WTC11 (cell line): ENCODE measurements around the gene MTOR. TPM values are rescaled to one million over a fixed set of nuclear protein-coding genes. Genes with fewer than 3 reads are reported as not detected.

Experiments
- ATAC-seq: fragments of 200-7000 bp; cut with Tn5 transposase; 2 replicates; pipeline ENCODE4 v1.10.0; 2021; ENCODE audit warnings: mild to moderate bottlenecking, moderate library complexity
- CTCF ChIA-PET: fragments of 300-600 bp; sonication (Branson Sonifier 250); formaldehyde crosslinking; loops from one replicate; lab custom pipeline; 2021; ENCODE audit warnings: antibody characterized with exemption; lab: Charles Lee
- POLR2A ChIA-PET: fragments of 350-600 bp; sonication (Branson Sonifier 250); formaldehyde crosslinking; loops from one replicate; lab custom pipeline; 2021; ENCODE audit warnings: antibody characterized with exemption; lab: Charles Lee
- DNase-seq: peaks from one replicate; pipeline ENCODE4 v3.0.0; 2021; ENCODE audit warnings: low spot score
- H3K27ac Mint-ChIP-seq: 2 replicates; pipeline ENCODE4 v1.8.0; 2021; ENCODE audit warnings: mixed read lengths
- H3K27me3 Mint-ChIP-seq: 2 replicates; pipeline ENCODE4 v1.8.0; 2021; ENCODE audit warnings: low read depth, mild to moderate bottlenecking, moderate library complexity, mixed read lengths
- H3K36me3 Mint-ChIP-seq: 2 replicates; pipeline ENCODE4 v1.8.0; 2021; ENCODE audit warnings: mixed read lengths
- H3K4me1 Mint-ChIP-seq: 2 replicates; pipeline ENCODE4 v1.8.0; 2022; ENCODE audit warnings: mixed read lengths
- H3K4me3 Mint-ChIP-seq: 2 replicates; pipeline ENCODE4 v1.8.0; 2021; ENCODE audit warnings: mild to moderate bottlenecking, moderate library complexity, mixed read lengths
- H3K9me3 Mint-ChIP-seq: 2 replicates; pipeline ENCODE4 v1.8.0; 2021; ENCODE audit warnings: mixed read lengths
- ETV6 ChIP-seq: sonication (generic); formaldehyde crosslinking; IDR thresholded peaks from 2 replicates; pipeline ENCODE4 v1.8.1; 2022; ENCODE audit warnings: mild to moderate bottlenecking, missing genetic modification reagents
- FOXK1 ChIP-seq: sonication (generic); formaldehyde crosslinking; IDR thresholded peaks from 2 replicates; pipeline ENCODE4 v1.8.0; 2022; ENCODE audit warnings: mild to moderate bottlenecking, moderate library complexity, missing genetic modification reagents
- GRHL2 ChIP-seq: fragments of 250-450 bp; sonication (Bioruptor Pico); IDR thresholded peaks from 2 replicates; pipeline ENCODE4 v1.8.0; 2022; ENCODE audit warnings: mild to moderate bottlenecking, moderate library complexity; ENCODE audit not compliant: insufficient replicate concordance, severe bottlenecking
- HMGA2 ChIP-seq: fragments of 250-450 bp; sonication (Bioruptor Pico); IDR thresholded peaks from 2 replicates; pipeline ENCODE4 v1.4.0; 2021; ENCODE audit warnings: mild to moderate bottlenecking, moderate library complexity
- HMGXB4 ChIP-seq: sonication (generic); formaldehyde crosslinking; IDR thresholded peaks from 2 replicates; pipeline ENCODE4 v1.8.1; 2023; ENCODE audit warnings: mild to moderate bottlenecking, moderate library complexity, missing genetic modification reagents
- MAX ChIP-seq: sonication (generic); formaldehyde crosslinking; IDR thresholded peaks from 2 replicates; pipeline ENCODE4 v1.8.0; 2022; ENCODE audit warnings: mild to moderate bottlenecking, missing genetic modification reagents
- MXD4 ChIP-seq: fragments of 250-450 bp; sonication (Bioruptor Pico); IDR thresholded peaks from 2 replicates; pipeline ENCODE4 v1.8.0; 2021; ENCODE audit warnings: mild to moderate bottlenecking, moderate library complexity, borderline replicate concordance
- NFE2L1 ChIP-seq: sonication (generic); formaldehyde crosslinking; IDR thresholded peaks from 2 replicates; pipeline ENCODE4 v1.8.1; 2023; ENCODE audit warnings: missing genetic modification reagents
- NFYB ChIP-seq: sonication (generic); formaldehyde crosslinking; conservative IDR thresholded peaks from 2 replicates; pipeline ENCODE4 v1.8.0; 2022; ENCODE audit warnings: low read depth, missing genetic modification reagents
- SP1 ChIP-seq: sonication (generic); formaldehyde crosslinking; conservative IDR thresholded peaks from 2 replicates; pipeline ENCODE4 v1.8.1; 2022; ENCODE audit warnings: missing genetic modification reagents
- TCF7 ChIP-seq: sonication (generic); formaldehyde crosslinking; IDR thresholded peaks from 2 replicates; pipeline ENCODE4 v1.8.0; 2022; ENCODE audit warnings: mild to moderate bottlenecking, low read depth, missing genetic modification reagents, moderate library complexity
- TEAD1 ChIP-seq: sonication (generic); formaldehyde crosslinking; IDR thresholded peaks from 2 replicates; pipeline ENCODE4 v1.8.0; 2022; ENCODE audit warnings: mild to moderate bottlenecking, missing genetic modification reagents
- USF1 ChIP-seq: sonication (generic); formaldehyde crosslinking; IDR thresholded peaks from 2 replicates; pipeline ENCODE4 v1.8.0; 2022; ENCODE audit warnings: mild to moderate bottlenecking, missing genetic modification reagents
- ZNF138 ChIP-seq: sonication (generic); formaldehyde crosslinking; conservative IDR thresholded peaks from 2 replicates; pipeline ENCODE4 v1.8.1; 2022; ENCODE audit warnings: mild to moderate bottlenecking, moderate library complexity, missing genetic modification reagents
- ZNF219 ChIP-seq: sonication (generic); formaldehyde crosslinking; IDR thresholded peaks from 2 replicates; pipeline ENCODE4 v1.8.0; 2023; ENCODE audit warnings: missing genetic modification reagents, mild to moderate bottlenecking, borderline replicate concordance
- ZNF671 ChIP-seq: fragments of 250-450 bp; sonication (Bioruptor Pico); IDR thresholded peaks from 2 replicates; pipeline ENCODE4 v1.8.0; 2021; ENCODE audit warnings: mild to moderate bottlenecking
- total RNA-seq: library from RNA; stranded (reverse); gene quantifications from 3 replicates; pipeline ENCODE4 v1.2.3, GENCODE V29; 2021
- TF ChIP-seq, protein P1 (sequence below): sonication (generic); formaldehyde crosslinking; IDR thresholded peaks from 2 replicates; pipeline ENCODE4 v1.8.1; 2022; ENCODE audit warnings: mild to moderate bottlenecking, moderate library complexity, missing genetic modification reagents
- TF ChIP-seq, protein P2 (sequence below): fragments of 250-450 bp; sonication (Bioruptor Pico); IDR thresholded peaks from 2 replicates; pipeline ENCODE4 v1.9.0; 2021; ENCODE audit warnings: moderate library complexity, mild to moderate bottlenecking, inconsistent platforms, borderline replicate concordance
- TF ChIP-seq, protein P3 (sequence below): sonication (generic); formaldehyde crosslinking; IDR thresholded peaks from 2 replicates; pipeline ENCODE4 v1.8.1; 2023; ENCODE audit warnings: mild to moderate bottlenecking, missing genetic modification reagents, moderate library complexity
- TF ChIP-seq, protein P4 (sequence below): sonication (generic); formaldehyde crosslinking; IDR thresholded peaks from 2 replicates; pipeline ENCODE4 v1.8.1; 2023; ENCODE audit warnings: mild to moderate bottlenecking, missing genetic modification reagents, moderate library complexity
- TF ChIP-seq, protein P5 (sequence below): sonication (generic); formaldehyde crosslinking; IDR thresholded peaks from 2 replicates; pipeline ENCODE4 v1.8.1; 2022; ENCODE audit warnings: missing genetic modification reagents, borderline replicate concordance

The MTOR gene
- total RNA-seq, 1 experiment from 2014 or later = 65.0 TPM

DNA sequence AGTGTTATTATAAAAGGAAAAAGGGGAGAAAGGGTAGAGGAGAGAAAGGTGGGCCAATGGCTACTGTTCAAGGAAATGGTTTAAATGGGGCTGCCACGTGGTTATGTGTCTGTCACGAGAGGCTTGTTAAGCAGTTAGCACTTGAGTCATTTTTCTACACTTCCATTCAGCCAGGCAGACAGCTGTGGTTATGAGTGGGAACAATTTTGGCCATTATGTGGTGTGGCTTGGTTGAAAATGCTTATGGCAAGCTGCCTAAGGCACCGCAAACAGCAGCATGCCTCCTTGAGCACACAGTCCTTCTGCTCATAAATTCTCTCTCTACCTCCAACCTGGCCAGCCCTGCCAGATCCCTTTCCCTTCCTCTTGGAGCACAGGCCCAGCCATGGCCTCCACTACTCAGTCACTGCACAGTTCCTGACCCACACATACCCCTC is 199.4 kb downstream of the MTOR start (continued):
- TF ChIP-seq ZNF671 (CRISPR knock-in tag) = no peak
- TF ChIP-seq, all 79 proteins: peak for 0

GRCh38 chr1:11061652-11062365 is 200.5 kb downstream of the MTOR start:
- peak overlapping the region; percentile 63 for H3K27ac Mint-ChIP-seq
- DNase-seq = no peak

GRCh38 chr1:11059968-11060830 is 202.2 kb downstream of the MTOR start, which contains the start of gene SRM:
Gene SRM (minus strand): TSS chr1:11060018. CDS start chr1:11059943, 75 bp downstream.
- Mint-ChIP-seq H3K4me3 (peak within 1 kb of the TSS; percentile 94), H3K27me3 (no peaks in the 10 kb centered on the region), H3K27ac (peak within 1 kb of the TSS; percentile 94), H3K36me3 (peaks cover 24% of the 10 kb centered on the region), H3K9me3 (no peaks in the 10 kb centered on the region), H3K4me1 (peaks cover 16% of the 10 kb centered on the region)
- DNase-seq = peak; percentile 93
- ChIA-PET CTCF (interaction anchor here (0.6 to 3.3 kb wide), 5 partner anchors 9 to 43 kb away, joined by 3 to 67 read pairs (median 4); partner anchors contain the start of gene EXOSC10), POLR2A (interaction anchor here (0.5 to 1.0 kb wide), 4 partner anchors 39 to 311 kb away, joined by 3 read pairs; partner anchors contain the start of genes EXOSC10 and MTOR)
- peak; percentile 95 for ATAC-seq
- TF ChIP-seq, protein P1, sequence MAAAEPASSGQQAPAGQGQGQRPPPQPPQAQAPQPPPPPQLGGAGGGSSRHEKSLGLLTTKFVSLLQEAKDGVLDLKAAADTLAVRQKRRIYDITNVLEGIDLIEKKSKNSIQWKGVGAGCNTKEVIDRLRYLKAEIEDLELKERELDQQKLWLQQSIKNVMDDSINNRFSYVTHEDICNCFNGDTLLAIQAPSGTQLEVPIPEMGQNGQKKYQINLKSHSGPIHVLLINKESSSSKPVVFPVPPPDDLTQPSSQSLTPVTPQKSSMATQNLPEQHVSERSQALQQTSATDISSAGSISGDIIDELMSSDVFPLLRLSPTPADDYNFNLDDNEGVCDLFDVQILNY (CRISPR knock-in tag) = peak; percentile 42; the same call in 1 of the 2 replicates
- TF ChIP-seq MAX (peak; percentile 11; the same call in 1 of the 2 replicates), GRHL2 (CRISPR knock-in tag) (no peak), USF1 (CRISPR knock-in tag) (peak; percentile 46; the same call in 1 of the 2 replicates), NFYB (CRISPR knock-in tag) (peak; percentile 85), MXD4 (no peak), TCF7 (CRISPR knock-in tag) (no peak), HMGXB4 (no peak), NFE2L1 (no peak), HMGA2 (CRISPR knock-in tag) (no peak)
- TF ChIP-seq, protein P2, sequence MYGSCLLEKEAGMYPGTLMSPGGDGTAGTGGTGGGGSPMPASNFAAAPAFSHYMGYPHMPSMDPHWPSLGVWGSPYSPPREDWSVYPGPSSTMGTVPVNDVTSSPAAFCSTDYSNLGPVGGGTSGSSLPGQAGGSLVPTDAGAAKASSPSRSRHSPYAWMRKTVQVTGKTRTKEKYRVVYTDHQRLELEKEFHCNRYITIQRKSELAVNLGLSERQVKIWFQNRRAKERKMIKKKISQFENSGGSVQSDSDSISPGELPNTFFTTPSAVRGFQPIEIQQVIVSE (CRISPR knock-in tag) = no peak
- TF ChIP-seq, protein P3, sequence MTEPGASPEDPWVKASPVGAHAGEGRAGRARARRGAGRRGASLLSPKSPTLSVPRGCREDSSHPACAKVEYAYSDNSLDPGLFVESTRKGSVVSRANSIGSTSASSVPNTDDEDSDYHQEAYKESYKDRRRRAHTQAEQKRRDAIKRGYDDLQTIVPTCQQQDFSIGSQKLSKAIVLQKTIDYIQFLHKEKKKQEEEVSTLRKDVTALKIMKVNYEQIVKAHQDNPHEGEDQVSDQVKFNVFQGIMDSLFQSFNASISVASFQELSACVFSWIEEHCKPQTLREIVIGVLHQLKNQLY (CRISPR knock-in tag) = no peak
- TF ChIP-seq, protein P4, sequence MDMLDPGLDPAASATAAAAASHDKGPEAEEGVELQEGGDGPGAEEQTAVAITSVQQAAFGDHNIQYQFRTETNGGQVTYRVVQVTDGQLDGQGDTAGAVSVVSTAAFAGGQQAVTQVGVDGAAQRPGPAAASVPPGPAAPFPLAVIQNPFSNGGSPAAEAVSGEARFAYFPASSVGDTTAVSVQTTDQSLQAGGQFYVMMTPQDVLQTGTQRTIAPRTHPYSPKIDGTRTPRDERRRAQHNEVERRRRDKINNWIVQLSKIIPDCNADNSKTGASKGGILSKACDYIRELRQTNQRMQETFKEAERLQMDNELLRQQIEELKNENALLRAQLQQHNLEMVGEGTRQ (CRISPR knock-in tag) = peak; percentile 91

More at GRCh38 chr1:11061652-11062365, 200.5 kb downstream of the MTOR start:
- Mint-ChIP-seq H3K4me3 (peak overlapping the region; percentile 90), H3K9me3 (no peaks in the 10 kb centered on the region), H3K27me3 (no peaks in the 10 kb centered on the region), H3K36me3 (peaks cover 39% of the 10 kb centered on the region), H3K4me1 (peaks cover 16% of the 10 kb centered on the region)
- no peak for ATAC-seq
- no peak for TF ChIP-seq TEAD1
- TF ChIP-seq, protein P5, sequence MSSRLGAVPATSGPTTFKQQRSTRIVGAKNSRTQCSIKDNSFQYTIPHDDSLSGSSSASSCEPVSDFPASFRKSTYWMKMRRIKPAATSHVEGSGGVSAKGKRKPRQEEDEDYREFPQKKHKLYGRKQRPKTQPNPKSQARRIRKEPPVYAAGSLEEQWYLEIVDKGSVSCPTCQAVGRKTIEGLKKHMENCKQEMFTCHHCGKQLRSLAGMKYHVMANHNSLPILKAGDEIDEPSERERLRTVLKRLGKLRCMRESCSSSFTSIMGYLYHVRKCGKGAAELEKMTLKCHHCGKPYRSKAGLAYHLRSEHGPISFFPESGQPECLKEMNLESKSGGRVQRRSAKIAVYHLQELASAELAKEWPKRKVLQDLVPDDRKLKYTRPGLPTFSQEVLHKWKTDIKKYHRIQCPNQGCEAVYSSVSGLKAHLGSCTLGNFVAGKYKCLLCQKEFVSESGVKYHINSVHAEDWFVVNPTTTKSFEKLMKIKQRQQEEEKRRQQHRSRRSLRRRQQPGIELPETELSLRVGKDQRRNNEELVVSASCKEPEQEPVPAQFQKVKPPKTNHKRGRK (CRISPR knock-in tag) = no peak
- no peak for TF ChIP-seq ZNF219 (CRISPR knock-in tag)
- no peak for TF ChIP-seq ZNF138 (CRISPR knock-in tag)
- TF ChIP-seq ETV6 (CRISPR knock-in tag) = no peak
- TF ChIP-seq FOXK1 (CRISPR knock-in tag) = no peak
- no peak for TF ChIP-seq SP1 (CRISPR knock-in tag)
- TF ChIP-seq, protein P2 (CRISPR knock-in tag) = no peak
- ChIA-PET CTCF (interaction anchor here (1.0 to 3.3 kb wide), 2 partner anchors 25 to 584 kb away, joined by 3 to 67 read pairs; no protein-coding TSS in a partner anchor), POLR2A (no interaction called here)
